Loucy (cell line): ENCODE measurements around the gene ADM.

ENCODE experiments used
- H2AFZ ChIP-seq: fragments of 200-600 bp; sonication (generic); 2 replicates; pipeline ENCODE4 v1.6.0; 2016; ENCODE audit warnings: antibody characterized with exemption, mild to moderate bottlenecking, low read length, moderate library complexity
- H3F3A ChIP-seq: fragments of 200-600 bp; 2 replicates; pipeline ENCODE4 v1.6.0; 2016; ENCODE audit warnings: antibody characterized with exemption, low read depth, mild to moderate bottlenecking
- H3K27me3 ChIP-seq: fragments of 200-600 bp; sonication (generic); 2 replicates; pipeline ENCODE4 v1.6.1; 2014; ENCODE audit warnings: low read length, mild to moderate bottlenecking; ENCODE audit not compliant: insufficient read depth, poor library complexity, severe bottlenecking
- H3K36me3 ChIP-seq: fragments of 200-600 bp; sonication (generic); 2 replicates; pipeline ENCODE4 v1.6.1; 2016; ENCODE audit warnings: low read length; ENCODE audit not compliant: insufficient read depth
- H3K4me1 ChIP-seq: fragments of 200-600 bp; sonication (generic); 2 replicates; pipeline ENCODE4 v1.5.1; 2014; ENCODE audit warnings: low read length, mild to moderate bottlenecking; ENCODE audit not compliant: insufficient read depth, poor library complexity, severe bottlenecking
- H3K4me2 ChIP-seq: fragments of 200-600 bp; sonication (generic); 2 replicates; pipeline ENCODE4 v1.6.0; 2014; ENCODE audit warnings: antibody characterized with exemption, low read length, low read depth, mild to moderate bottlenecking; ENCODE audit not compliant: poor library complexity, severe bottlenecking
- H3K4me3 ChIP-seq: fragments of 200-600 bp; sonication (generic); 2 replicates; pipeline ENCODE4 v1.5.1; 2014; ENCODE audit warnings: low read length, mild to moderate bottlenecking, mixed read lengths; ENCODE audit not compliant: poor library complexity, severe bottlenecking
- H3K79me2 ChIP-seq: fragments of 200-600 bp; sonication (generic); 2 replicates; pipeline ENCODE4 v1.6.1; 2014; ENCODE audit warnings: low read length; ENCODE audit not compliant: insufficient read depth
- H3K9ac ChIP-seq: fragments of 200-600 bp; sonication (generic); 2 replicates; pipeline ENCODE4 v1.6.0; 2014; ENCODE audit warnings: mild to moderate bottlenecking, low read depth, low read length, moderate library complexity; ENCODE audit not compliant: poor library complexity, severe bottlenecking
- H3K9me2 ChIP-seq: fragments of 200-600 bp; sonication (generic); replicated peaks from 2 replicates; pipeline ENCODE4 v1.6.1; 2016; ENCODE audit warnings: low read depth, low read length, mixed read lengths
- H3K9me3 ChIP-seq: fragments of 200-600 bp; sonication (generic); 2 replicates; pipeline ENCODE4 v1.6.1; 2014; ENCODE audit warnings: mild to moderate bottlenecking, antibody characterized with exemption, low read length, low read depth; ENCODE audit not compliant: insufficient read depth
- H4K20me1 ChIP-seq: fragments of 200-600 bp; sonication (generic); 2 replicates; pipeline ENCODE4 v1.6.0; 2014; ENCODE audit warnings: antibody characterized with exemption, low read length, mild to moderate bottlenecking; ENCODE audit not compliant: insufficient read depth, poor library complexity, severe bottlenecking
- CTCF ChIP-seq: fragments of 200-600 bp; sonication (generic); conservative IDR thresholded peaks from 2 replicates; pipeline ENCODE4 v1.5.1; 2014; ENCODE audit warnings: mild to moderate bottlenecking, antibody characterized with exemption, low read length
- EZH2phosphoT487 ChIP-seq: fragments of 200-600 bp; IDR thresholded peaks from 2 replicates; pipeline ENCODE4 v1.6.1; 2018; ENCODE audit warnings: antibody characterized with exemption, mild to moderate bottlenecking, moderate library complexity, borderline replicate concordance

Gene ADM

GRCh38 chr11:10352921-10353550 is 48.2 kb downstream of the ADM start:
- H3F3A ChIP-seq: no peaks in the 10 kb centered on the region
- H3K4me3 ChIP-seq: no peak overlapping the region
- H3K79me2 ChIP-seq: no peaks in the 10 kb centered on the region
- H3K9ac ChIP-seq: no peak overlapping the region
- no peaks in the 10 kb centered on the region for H3K9me3 ChIP-seq
- no peaks in the 10 kb centered on the region for H3K27me3 ChIP-seq
- TF ChIP-seq EZH2phosphoT487: no peak
- H4K20me1 ChIP-seq: no peaks in the 10 kb centered on the region
- no peaks in the 10 kb centered on the region for H3K9me2 ChIP-seq
- no peaks in the 10 kb centered on the region for H3K36me3 ChIP-seq
- peaks cover 6% of the 10 kb centered on the region for H3K4me1 ChIP-seq
- H2AFZ ChIP-seq: no peak overlapping the region
- no peak overlapping the region for H3K4me2 ChIP-seq

- Histone ChIP-seq H3K4me3 (no peak overlapping the region), H3K4me2 (no peak overlapping the region), H4K20me1 (no peaks in the 10 kb centered on the region), H3F3A (no peaks in the 10 kb centered on the region), H3K9ac (no peak overlapping the region), H3K79me2 (no peaks in the 10 kb centered on the region), H3K9me3 (no peaks in the 10 kb centered on the region), H3K36me3 (no peaks in the 10 kb centered on the region), H3K27me3 (no peaks in the 10 kb centered on the region), H3K9me2 (no peaks in the 10 kb centered on the region), H2AFZ (no peak overlapping the region), H3K4me1 (peaks cover 6% of the 10 kb centered on the region)
- TF ChIP-seq EZH2phosphoT487: no peak
Observed at GRCh38 chr11:10354389-10354788, 49.5 kb downstream of the ADM start.

- Histone ChIP-seq H3K27me3 (no peaks in the 10 kb centered on the region), H4K20me1 (no peaks in the 10 kb centered on the region)
Observed at GRCh38 chr11:10355257-10355661, 50.4 kb downstream of the ADM start.

GRCh38 chr11:10356161-10356560 is 51.3 kb downstream of the ADM start:
- H3F3A ChIP-seq: no peaks in the 10 kb centered on the region
- H2AFZ ChIP-seq: no peak overlapping the region
- H3K79me2 ChIP-seq: no peaks in the 10 kb centered on the region
- no peak overlapping the region for H3K4me3 ChIP-seq
- no peaks in the 10 kb centered on the region for H3K27me3 ChIP-seq
- H3K36me3 ChIP-seq: no peaks in the 10 kb centered on the region
- no peak overlapping the region for H3K4me2 ChIP-seq
- TF ChIP-seq CTCF (no peak), EZH2phosphoT487 (no peak)
- no peaks in the 10 kb centered on the region for H3K9me2 ChIP-seq
- peaks cover 6% of the 10 kb centered on the region for H3K4me1 ChIP-seq
- H3K9ac ChIP-seq: no peak overlapping the region
- H4K20me1 ChIP-seq: no peaks in the 10 kb centered on the region
- H3K9me3 ChIP-seq: no peaks in the 10 kb centered on the region

More at GRCh38 chr11:10355257-10355661, 50.4 kb downstream of the ADM start:
- H3K4me1 ChIP-seq: peaks cover 6% of the 10 kb centered on the region
- H3K9ac ChIP-seq: no peak overlapping the region
- H2AFZ ChIP-seq: no peak overlapping the region
- H3K4me3 ChIP-seq: no peak overlapping the region
- H3K4me2 ChIP-seq: no peak overlapping the region
- H3K9me3 ChIP-seq: no peaks in the 10 kb centered on the region
- TF ChIP-seq CTCF (no peak), EZH2phosphoT487 (no peak)
- H3K9me2 ChIP-seq: no peaks in the 10 kb centered on the region
- H3F3A ChIP-seq: no peaks in the 10 kb centered on the region
- no peaks in the 10 kb centered on the region for H3K79me2 ChIP-seq
- no peaks in the 10 kb centered on the region for H3K36me3 ChIP-seq
